Suppressor macrophage (primary cell): ENCODE measurements around the gene TNFRSF8.

Experiments
- DNase-seq, 4 experiments: peaks; one replicate each; pipeline ENCODE4 v3.0.0-alpha.2; 2020 to 2022

The TNFRSF8 gene

DNA sequence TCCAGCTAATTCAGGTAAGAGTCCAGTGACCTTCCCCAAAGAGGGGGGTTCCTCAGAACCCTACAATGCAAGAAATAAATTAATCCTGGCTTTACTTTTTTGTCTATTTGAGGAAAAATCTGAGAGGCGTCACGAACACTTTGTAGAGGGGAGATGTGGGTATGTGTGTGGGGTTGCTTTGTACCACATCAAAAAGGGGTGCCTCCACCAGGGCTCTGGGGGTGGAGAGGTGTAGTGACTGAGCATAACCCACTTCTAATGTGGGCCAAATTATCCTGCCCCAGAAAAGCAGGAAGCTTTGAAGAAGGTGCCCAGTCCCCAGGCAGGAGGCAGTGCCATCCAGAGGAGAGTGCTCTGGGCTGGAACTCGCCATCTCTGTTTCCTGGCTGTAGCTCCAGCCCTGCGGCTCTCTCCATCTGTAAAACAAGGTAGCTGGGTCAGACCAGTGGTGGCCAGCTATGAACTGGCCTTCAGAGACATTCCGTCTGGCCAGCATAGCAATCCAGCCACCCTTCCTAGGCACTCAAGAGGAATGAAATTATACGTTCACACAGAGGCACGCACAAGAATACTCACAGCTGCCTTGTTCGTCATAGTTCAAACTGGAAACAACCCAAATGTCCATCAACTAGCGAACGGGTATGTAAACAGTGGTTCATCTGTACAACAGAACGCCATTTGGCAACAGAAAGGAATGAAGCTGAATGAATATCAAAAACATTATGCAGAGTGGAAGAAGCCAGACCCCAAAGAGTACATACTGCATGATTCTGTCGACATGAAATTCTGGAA, 58.3 kb downstream of the TNFRSF8 start:
- no peak for DNase-seq

DNA sequence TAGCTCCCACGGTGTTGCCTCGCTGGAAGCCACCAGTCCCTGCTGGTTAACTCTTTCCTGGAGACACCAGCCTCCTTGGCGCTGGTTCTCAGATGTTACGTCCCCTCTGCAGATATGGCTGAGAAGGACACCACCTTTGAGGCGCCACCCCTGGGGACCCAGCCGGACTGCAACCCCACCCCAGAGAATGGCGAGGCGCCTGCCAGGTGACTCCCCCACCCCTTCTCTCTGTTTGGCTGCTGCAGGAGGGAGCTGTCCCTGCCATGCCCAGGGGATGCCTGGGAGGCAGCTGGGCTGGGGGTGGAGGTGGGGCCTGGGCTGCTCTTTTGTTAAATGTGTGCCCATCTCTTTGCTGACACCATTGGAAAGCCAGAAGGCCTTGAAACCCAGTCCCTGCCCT, 60.1 kb downstream of the TNFRSF8 start:
- DNase-seq = no peak

DNA sequence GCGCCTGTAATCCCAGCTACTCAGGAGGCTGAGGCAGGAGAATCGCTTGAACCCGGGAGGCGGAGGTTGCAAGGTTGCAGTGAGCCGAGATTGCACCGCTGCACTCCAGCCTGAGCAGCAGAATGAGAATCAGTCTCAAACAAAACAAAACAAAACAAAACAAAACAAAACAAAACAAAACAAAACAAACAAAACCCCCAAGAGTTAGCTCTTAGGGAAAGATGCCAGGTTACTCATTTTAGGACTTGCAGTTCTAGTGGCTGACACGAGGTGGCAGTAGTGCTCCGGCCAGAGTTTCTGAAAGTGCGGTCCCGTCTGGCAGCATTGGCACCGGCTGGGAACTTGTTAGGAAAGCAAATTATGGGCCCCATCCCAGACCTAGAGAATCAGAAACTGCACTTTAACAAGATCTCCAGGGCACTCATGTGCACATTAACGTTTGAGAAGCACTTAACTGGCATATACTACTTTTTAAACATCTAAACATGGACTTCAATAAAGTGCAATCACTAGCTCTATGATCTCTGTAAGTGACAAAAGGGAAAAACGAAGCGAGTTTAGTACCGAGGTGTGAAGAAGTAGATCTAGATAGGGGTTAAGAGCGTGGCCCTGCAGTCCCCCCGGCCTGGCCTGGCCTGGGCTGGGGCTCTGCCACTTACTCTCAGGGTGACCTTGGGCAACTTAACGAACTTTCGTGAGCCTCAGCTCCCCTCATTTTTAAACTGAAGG, 61.8 kb downstream of the TNFRSF8 start:
- DNase-seq = peak; percentile 83 to 92 (median 88)

DNA sequence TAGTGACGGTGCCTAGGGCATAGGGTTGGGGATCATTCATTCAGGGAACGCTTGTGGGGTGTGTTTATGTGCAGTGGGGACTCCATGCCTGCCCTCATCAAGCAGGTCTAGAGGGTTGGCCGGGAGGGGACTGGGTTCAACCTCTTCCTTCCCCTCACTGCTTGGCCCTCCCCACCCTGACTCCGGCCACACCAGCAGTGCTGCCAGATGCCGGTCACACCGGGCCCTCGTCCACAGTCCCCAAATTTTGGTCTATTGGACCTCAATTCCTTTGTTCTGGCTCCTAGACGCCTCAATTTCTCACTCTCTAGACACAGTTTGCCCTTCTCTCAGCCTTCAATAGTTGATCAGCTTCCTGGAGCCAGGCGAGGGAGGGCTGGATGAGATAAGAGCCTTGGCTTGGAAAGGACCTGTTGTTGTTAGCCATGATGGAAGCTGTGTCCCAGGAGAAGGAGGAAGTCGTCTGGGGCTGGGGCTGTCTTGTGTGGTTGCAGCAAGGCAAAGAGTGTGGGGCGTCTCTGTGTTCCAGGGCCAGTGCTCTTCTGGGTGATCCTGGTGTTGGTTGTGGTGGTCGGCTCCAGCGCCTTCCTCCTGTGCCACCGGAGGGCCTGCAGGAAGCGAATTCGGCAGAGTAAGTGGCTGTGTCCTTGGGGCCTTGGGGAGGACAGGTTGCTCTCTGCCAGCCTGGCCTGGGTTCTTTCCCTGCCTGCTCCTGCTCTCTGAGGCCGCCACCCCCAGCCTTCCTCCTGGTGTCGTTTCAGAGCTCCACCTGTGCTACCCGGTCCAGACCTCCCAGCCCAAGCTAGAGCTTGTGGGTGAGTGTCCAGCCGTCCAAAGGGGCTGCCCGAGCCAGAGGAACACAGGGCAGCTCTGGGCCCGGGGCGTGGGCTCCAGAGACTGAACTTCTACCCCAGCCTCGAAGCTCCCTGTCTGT, 62.6 kb downstream of the TNFRSF8 start:
- DNase-seq = peak; percentile 50 to 75 (median 70)

DNA sequence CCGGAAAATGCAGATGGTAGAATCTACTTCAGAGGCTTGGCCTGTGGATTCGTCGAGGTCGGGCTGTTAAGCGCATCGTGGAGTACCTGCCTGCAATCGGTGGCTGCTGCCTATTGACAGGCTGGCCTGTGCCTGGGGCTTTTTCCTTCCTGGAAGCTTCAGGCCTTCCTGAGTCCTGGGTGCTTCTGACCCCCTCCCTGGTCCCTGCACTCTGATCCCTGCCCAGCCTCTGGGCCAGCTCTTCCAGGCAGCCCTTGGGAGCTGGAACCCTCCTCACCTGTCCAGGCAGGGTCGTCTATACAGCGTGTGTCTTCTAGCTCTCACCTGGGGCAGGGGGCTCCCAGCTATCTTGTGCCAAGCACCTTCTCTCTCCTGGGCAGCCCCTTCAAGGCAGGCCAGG, 63.7 kb downstream of the TNFRSF8 start:
- DNase-seq = no peak

DNA sequence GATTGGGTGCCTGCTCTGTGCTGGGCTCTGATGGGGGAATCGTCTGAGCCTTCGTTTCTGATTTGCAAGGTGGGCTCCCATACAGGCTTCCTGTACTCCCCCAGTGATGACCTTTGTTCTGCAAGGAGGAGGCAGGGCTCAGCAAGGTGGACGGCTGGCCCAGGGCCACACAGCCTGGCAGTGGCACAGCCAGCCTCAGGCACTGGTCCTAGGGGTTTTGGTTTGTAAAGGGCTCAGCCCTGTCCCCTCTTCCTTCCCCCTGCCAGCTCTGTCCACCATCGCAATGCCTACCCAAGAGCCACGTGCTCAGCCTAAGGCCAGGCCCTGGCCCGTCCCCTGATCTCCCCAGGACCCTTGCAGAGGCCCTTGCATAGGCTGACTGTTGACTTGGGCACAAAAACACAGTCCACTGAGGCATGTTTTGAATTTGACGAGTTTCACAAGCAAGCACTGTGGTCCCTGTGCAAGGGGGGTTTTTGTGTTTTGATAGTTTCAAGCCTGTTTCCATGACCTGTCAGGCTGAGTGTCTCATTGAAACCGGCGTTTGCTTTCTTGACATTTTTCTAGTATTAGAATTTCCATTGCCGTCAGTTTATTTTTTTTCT, 64.2 kb downstream of the TNFRSF8 start:
- no peak for DNase-seq

DNA sequence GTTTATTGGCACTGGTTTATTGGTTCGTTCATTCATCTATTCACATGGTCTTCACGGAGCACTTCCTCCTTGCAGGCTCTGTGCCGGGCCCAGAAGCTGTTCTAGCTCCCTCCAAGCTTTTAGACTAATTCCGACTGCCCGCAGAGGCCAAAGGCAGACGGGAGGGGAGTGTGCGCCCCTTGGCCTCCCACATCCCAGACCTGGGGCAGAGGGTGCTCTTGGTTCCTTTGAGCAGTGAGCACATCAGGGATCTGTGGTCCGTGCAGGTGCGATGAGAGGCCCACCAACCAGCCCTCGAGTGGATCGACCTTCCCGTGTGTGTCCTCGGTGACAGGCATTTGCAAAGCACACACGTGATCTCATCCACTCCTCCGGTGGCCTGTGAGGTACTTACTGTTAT, 65.0 kb downstream of the TNFRSF8 start:
- no peak for DNase-seq

DNA sequence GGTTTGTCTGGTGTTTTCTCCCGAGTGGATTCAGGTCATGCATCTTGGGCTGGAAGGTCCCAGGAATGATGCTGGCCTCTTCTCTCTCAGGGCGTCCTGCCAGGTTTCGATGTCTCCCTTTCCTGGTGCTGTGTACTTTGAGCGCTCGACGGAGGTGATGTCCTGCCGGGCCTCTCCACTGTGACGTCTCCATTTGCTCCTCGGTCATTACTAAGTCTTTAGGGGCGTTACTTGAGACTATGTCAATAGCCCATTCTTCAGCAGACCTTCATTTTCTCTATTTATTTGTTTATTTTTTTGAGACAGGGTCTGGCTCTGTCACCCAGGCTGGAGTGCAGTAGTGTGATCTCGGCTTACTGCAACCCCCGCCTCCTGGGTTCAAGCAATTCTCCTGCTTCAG, 66.5 kb downstream of the TNFRSF8 start:
- no peak for DNase-seq

DNA sequence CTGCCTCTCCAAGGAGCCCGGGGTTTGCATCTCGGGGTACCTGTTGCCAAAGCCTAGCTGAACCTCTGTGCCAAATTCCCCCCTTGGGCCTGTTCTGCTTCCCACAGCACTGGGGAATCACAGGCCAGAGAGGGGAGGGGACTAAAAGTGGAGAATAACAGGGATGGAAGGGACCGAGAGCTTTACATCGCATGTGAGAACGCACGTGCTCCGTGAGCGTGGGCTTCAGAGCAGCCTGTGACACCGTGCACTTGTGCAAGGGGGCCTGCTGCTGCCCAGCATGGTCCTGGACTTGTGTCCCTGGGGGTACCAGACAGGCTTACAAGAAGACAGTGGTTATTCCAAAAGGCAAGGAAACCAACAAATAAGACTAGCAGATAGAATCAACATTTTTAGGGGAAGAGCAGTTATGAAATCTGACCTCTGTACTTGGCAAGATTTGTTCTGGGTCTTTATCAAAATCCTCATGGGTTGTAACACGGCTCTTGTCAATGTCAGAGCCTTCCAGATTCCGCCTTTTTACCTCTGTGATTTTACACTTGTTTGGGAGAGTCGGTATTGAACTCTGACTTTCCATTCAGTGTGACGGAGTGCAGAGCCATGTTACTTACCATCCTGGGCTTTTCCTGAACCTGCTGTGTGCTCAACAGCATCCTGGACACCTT, 67.5 kb downstream of the TNFRSF8 start:
- DNase-seq = no peak

DNA sequence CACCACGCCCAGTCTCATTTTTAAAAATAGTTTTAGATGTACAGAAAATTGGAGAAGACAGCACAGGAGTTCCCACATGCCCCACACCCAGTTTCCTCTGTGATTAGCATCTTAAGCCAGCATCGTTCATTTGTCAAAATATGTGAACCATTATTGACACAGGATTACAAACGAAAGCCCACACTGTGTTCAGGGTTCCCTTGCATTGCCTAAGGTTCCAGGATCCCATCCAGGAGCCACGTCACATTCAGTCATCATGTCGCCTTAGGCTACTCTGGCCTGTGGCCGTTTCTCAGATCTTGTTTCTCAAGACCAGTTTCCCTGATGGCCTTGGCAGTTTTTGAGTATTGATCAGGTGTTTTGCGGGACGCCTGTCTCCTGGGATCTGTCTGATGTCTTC, 69.0 kb downstream of the TNFRSF8 start:
- peak in 3 of 4 experiments; percentile 35 to 73 (median 45) for DNase-seq

DNA sequence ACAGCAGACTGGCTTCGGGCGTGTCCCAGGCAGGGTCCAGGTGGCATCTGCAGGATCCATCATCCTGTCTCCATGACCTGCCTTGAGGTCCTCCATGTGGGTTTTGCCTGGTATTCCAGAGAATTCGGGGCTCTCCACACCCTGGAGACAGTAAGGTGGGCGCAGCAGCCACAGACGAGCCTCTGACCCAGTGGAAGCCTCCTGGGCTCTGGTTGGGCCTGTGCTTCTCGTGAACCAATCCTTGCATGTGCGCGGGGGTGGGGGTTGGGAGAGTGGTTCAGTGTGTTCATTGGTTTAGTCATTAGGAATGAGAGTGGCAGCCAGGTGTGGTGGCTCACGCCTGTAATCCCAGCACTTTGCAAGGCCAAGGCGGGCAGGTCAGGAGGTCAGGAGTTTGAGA, 71.6 kb downstream of the TNFRSF8 start:
- no peak for DNase-seq

DNA sequence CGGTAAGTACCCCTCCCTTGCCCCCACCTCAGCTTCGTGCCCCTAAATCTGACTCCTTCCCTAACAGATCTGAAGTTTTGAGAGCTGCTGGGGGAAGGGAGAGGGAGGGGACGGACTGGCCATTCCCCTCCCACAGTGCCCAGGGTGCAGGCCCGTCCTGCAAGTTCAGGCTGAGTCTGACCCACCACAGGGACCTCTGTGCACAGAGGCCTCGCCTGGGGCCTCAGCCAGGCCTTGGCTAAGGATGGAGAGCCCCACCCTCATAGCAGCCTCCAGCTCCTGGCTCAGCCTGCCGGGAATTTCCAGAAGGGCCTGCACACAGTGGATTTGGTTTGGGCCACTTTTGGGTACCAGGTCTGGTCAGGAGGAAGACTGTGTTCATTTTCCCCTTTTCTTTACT, 72.5 kb downstream of the TNFRSF8 start:
- no peak for DNase-seq

DNA sequence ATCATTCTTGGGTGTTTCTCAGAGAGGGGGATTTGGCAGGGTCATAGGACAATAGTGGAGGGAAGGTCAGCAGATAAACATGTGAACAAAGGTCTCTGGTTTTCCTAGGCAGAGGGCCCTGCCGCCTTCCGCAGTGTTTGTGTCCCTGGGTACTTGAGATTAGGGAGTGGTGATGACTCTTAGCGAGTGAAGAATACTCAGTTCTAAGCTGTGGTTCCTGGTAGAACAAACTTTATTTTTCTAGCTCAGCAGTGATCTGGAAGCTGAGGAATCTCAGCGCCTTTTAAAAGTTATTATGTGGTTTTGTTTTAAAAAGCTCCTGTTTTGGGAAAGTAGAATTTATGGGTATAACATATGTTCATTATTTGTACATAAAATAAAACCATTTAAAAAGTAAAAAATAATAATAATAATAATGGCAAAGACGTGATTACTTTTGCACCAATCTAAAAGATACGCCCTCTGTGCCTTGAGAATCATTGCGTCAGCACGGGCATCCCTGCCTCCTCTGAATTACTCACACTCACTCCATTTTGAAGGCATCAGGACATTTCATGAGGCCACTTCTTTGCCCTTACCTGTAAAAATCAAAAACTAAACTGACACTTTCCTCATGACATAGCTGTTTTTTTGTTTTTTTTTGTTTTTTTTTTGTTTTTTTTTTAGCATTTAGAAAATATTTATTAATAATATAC, 74.0 kb downstream of the TNFRSF8 start:
- DNase-seq = no peak

DNA sequence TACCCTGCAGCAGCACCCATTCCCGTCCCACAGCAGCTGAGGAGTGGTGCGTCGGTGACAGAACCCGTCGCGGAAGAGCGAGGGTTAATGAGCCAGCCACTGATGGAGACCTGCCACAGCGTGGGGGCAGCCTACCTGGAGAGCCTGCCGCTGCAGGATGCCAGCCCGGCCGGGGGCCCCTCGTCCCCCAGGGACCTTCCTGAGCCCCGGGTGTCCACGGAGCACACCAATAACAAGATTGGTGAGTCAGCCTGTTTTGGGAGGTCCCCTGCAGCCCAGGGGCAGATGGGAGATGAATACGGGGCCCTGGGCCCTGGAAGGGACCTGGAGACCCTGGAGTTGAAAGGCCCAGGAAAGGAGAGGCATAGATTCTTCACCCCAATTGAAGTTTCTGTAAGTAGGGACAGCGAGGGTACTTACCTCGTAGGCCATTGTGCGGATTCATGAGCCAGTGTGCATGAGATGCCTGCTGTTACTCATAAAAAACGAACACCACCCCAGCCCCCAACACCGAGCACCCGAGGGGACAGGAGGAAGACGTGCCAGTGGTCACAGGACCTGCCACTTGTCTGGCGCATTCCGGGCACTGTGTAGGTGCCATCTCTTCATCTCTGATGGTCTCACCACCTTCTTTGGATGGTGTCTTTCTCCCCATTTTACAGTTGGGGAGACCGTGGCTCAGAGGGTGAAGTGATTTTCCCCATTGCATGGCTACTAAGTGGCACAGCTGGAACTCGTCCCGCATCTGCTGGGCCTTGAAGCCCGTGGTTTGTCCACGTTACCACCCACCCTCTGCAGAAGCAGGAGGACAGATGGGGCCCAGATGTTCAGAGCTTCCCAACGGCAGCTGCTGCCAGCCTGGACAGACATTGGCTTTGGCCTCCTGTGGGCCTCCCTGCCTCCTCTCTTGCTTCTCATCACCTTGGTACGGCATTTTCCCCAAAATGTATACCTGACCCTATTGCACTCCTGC, 75.4 kb downstream of the TNFRSF8 start:
- no peak for DNase-seq

DNA sequence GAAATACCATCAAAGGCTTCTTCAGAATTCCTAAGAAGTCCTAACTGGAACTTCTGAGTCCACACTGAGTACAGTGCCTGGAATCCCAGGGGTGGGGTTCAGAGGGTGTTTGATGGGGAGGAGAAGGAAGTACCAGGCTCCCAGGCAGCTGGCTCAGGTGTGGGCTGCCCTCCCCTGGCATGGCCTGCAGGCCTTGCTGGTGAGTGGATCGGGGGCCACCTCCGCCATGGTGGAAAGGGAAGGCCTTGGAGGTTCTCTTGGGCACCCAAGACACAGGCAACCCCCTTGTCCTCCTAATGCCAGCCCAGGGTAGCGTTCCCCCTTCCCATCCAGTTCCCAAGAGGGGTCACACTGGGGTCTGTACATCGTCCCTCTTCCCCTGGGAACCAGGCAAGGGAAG, 76.9 kb downstream of the TNFRSF8 start:
- DNase-seq = no peak

DNA sequence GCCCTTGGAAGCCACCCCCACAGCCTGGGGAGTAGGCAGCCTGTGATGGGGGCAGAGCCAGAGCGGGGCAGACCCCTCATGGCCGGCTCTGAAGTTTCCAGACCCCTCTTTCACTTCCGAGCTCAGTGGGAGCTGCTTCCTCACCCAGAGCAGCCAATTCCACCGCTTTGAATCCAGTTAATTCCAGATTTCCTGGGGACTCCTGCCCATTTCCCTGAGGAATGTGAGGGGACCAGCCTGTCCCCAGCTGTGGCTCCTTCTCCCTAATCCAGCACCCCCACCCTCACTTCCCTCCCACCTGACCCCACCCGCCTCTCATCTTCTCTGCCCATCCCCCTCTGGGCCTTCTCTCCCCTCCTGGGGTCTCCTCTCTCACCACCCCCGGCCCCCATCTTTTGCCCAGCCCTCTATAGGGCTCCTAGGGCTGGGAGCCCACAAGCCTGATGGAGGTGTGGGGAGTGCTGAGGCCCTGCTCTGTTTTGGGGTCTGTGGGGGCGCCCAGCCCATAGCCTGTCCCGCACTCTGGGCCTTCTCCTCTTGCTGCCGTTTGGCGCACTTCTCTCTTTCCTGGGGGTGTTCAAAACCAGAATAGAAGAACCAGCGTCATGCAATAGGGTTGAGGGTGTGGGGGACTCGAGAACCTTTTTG, 77.5 kb downstream of the TNFRSF8 start:
- no peak for DNase-seq

DNA sequence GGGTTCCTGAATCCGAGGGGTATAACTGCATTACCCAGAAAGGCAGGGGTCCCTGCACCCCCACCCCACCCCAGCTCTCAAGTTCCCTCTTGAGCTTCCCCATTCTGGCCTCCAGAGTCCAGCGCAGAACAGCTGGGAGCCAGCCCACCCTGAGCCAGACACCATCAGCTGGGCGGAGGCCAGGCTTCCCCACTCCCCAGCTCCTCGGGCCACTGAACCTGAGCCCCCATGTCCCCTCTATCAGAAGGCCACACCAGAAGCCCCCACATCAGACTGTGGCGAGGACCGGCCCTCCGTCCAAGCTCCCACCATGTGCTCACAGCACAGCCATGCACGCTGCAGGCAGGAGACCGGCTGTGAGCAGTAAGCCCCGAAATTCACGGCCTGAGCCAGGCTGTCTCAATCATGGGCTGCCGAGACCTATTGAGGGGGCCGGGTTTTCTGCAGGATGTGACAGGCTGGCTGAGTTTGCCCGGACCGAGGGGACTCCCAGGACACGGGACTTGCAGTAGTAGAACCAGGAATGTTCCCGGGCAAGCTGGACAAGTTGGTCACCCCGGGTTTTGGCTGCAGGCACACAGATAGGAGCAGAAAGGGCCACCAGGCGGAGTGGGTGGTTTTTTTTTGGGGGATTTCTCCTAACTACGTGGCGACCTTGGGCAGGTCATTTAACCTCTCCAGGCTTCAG, 78.2 kb downstream of the TNFRSF8 start:
- DNase-seq = peak in 3 of 4 experiments; percentile 40 to 60 (median 58)

DNA sequence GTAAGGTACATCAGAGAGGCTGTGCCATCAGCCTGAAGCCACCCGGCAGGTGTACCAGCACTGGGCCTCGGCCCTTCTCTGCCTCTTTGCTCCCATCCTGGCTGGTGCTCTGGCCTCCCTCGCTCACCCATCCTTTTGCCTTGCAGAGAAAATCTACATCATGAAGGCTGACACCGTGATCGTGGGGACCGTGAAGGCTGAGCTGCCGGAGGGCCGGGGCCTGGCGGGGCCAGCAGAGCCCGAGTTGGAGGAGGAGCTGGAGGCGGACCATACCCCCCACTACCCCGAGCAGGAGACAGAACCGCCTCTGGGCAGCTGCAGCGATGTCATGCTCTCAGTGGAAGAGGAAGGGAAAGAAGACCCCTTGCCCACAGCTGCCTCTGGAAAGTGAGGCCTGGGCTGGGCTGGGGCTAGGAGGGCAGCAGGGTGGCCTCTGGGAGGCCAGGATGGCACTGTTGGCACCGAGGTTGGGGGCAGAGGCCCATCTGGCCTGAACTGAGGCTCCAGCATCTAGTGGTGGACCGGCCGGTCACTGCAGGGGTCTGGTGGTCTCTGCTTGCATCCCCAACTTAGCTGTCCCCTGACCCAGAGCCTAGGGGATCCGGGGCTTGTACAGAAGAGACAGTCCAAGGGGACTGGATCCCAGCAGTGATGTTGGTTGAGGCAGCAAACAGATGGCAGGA, 79.2 kb downstream of the TNFRSF8 start:
- DNase-seq = no peak
